Left ventricle myocardium inferior (tissue), 1 donor: Measurements from ENCODE around the gene SRF. TPM values are rescaled to one million over a fixed set of nuclear protein-coding genes. Genes with fewer than 3 reads are reported as not detected.

ENCODE experiments used
- DNase-seq: peaks from one replicate; pipeline ENCODE4 v3.0.0-alpha.2; 2020
- H3K27ac ChIP-seq: fragments of 200-600 bp; replicated peaks from 2 replicates; pipeline ENCODE4 v1.8.0; 2021
- H3K27me3 ChIP-seq: fragments of 200-600 bp; 2 replicates; pipeline ENCODE4 v1.8.0; 2021; ENCODE audit warnings: low read depth
- H3K36me3 ChIP-seq: fragments of 200-600 bp; 2 replicates; pipeline ENCODE4 v1.8.0; 2021
- H3K4me1 ChIP-seq: fragments of 200-600 bp; 2 replicates; pipeline ENCODE4 v1.8.0; 2021
- H3K4me3 ChIP-seq: fragments of 200-600 bp; 2 replicates; pipeline ENCODE4 v1.8.0; 2021; ENCODE audit warnings: mild to moderate bottlenecking, moderate library complexity
- H3K9me3 ChIP-seq: fragments of 200-600 bp; replicated peaks from 2 replicates; pipeline ENCODE4 v1.8.0; 2021
- CTCF ChIP-seq: fragments of 200-600 bp; IDR thresholded peaks from 2 replicates; pipeline ENCODE4 v1.8.0; 2021; ENCODE audit warnings: antibody characterized with exemption, mild to moderate bottlenecking, borderline replicate concordance
- intact Hi-C: fragments of 100-400 bp; cut with micrococcal nuclease; formaldehyde crosslinking; loops from one replicate; pipeline ENCODE4 v1.11.0; 2022
- total RNA-seq: library from RNA; stranded (reverse); fragmentation: NEBNext Ultra II Directional; extraction: Animal tissue kit (Norgen Biotek cat#: 25700); gene quantifications from one replicate; pipeline ENCODE4 v1.2.1, GENCODE V29; 2021
- donor health status: DM: no; HTN: yes; CAD: no; lungs with severe emphysema.

Gene SRF
- total RNA-seq, 1 donor from 2014 or later: 61.8 TPM

- Histone ChIP-seq H3K27ac (no peak overlapping the region), H3K4me3 (no peak overlapping the region), H3K4me1 (peaks cover 12% of the 10 kb centered on the region), H3K27me3 (peaks cover 4% of the 10 kb centered on the region), H3K36me3 (no peaks in the 10 kb centered on the region), H3K9me3 (no peaks in the 10 kb centered on the region)
- no peak for DNase-seq
- intact Hi-C loops: no loop called here
- no peak for TF ChIP-seq CTCF
Measured at GRCh38 chr6:43125555-43125954, 45.5 kb upstream of the SRF start.

- intact Hi-C loops: no loop called here
- TF ChIP-seq CTCF: no peak
Measured at GRCh38 chr6:43127180-43127579, 43.9 kb upstream of the SRF start.

GRCh38 chr6:43127877-43128276, 43.2 kb upstream of the SRF start:
- Histone ChIP-seq H3K4me3 (no peak overlapping the region), H3K36me3 (no peaks in the 10 kb centered on the region), H3K9me3 (no peaks in the 10 kb centered on the region), H3K27ac (no peak overlapping the region), H3K4me1 (peaks cover 5% of the 10 kb centered on the region), H3K27me3 (peaks cover 4% of the 10 kb centered on the region)
- TF ChIP-seq CTCF: no peak
- no peak for DNase-seq
- intact Hi-C loops: no loop called here

More at GRCh38 chr6:43127180-43127579, 43.9 kb upstream of the SRF start:
- no peaks in the 10 kb centered on the region for H3K36me3 ChIP-seq
- no peaks in the 10 kb centered on the region for H3K9me3 ChIP-seq
- H3K4me1 ChIP-seq: peaks cover 5% of the 10 kb centered on the region
- peaks cover 4% of the 10 kb centered on the region for H3K27me3 ChIP-seq
- no peak overlapping the region for H3K27ac ChIP-seq
- no peak for DNase-seq
- no peak overlapping the region for H3K4me3 ChIP-seq

GRCh38 chr6:43128926-43129325, 42.1 kb upstream of the SRF start:
- H3K27me3 ChIP-seq: peaks cover 4% of the 10 kb centered on the region
- no peaks in the 10 kb centered on the region for H3K36me3 ChIP-seq
- peaks cover 5% of the 10 kb centered on the region for H3K4me1 ChIP-seq
- no peak for DNase-seq
- intact Hi-C loops: no loop called here
- H3K9me3 ChIP-seq: no peaks in the 10 kb centered on the region
- TF ChIP-seq CTCF: no peak
- no peak overlapping the region for H3K27ac ChIP-seq
- no peak overlapping the region for H3K4me3 ChIP-seq

- no peak for DNase-seq
- no peaks in the 10 kb centered on the region for H3K36me3 ChIP-seq
- no peak overlapping the region for H3K27ac ChIP-seq
- H3K4me3 ChIP-seq: no peak overlapping the region
- H3K9me3 ChIP-seq: no peaks in the 10 kb centered on the region
- H3K4me1 ChIP-seq: peaks cover 5% of the 10 kb centered on the region
- TF ChIP-seq CTCF: peak; percentile 65
- peaks cover 4% of the 10 kb centered on the region for H3K27me3 ChIP-seq
- intact Hi-C loops: no loop called here
Measured at GRCh38 chr6:43129434-43130194, 41.5 kb upstream of the SRF start.
